ENCODE data around the gene SPRED2. TPM values are rescaled to one million over a fixed set of nuclear protein-coding genes. Genes with fewer than 3 reads are reported as not detected.

SPRED2 gene
- total RNA-seq, 1 donor from 2014 or later = 11.1 TPM

GRCh38 chr2:65475000-65475399 lies 42.6 kb upstream of the SPRED2 start:
- no peak overlapping the region for H3K4me3 ChIP-seq (ENCODE audit: low read depth, low read length)
- DNase-seq (ENCODE audit: low read depth) = no peak
- TF ChIP-seq CTCF (conservative IDR thresholded peaks at IDR 0.05; ENCODE audit: low read depth, low read length) = no peak

GRCh38 chr2:65473045-65473444 lies 40.6 kb upstream of the SPRED2 start:
- no peak for DNase-seq (ENCODE audit: low read depth)
- TF ChIP-seq CTCF (conservative IDR thresholded peaks at IDR 0.05; ENCODE audit: low read depth, low read length) = no peak

GRCh38 chr2:65471409-65471808 lies 39.0 kb upstream of the SPRED2 start:
- TF ChIP-seq CTCF (conservative IDR thresholded peaks at IDR 0.05; ENCODE audit: low read depth, low read length) = no peak
- DNase-seq (ENCODE audit: low read depth) = no peak
- no peak overlapping the region for H3K4me3 ChIP-seq (ENCODE audit: low read depth, low read length)

More at GRCh38 chr2:65473045-65473444, 40.6 kb upstream of the SPRED2 start:
- no peak overlapping the region for H3K4me3 ChIP-seq (ENCODE audit: low read depth, low read length)

- TF ChIP-seq CTCF (conservative IDR thresholded peaks at IDR 0.05; ENCODE audit: low read depth, low read length) = no peak
- H3K4me3 ChIP-seq (ENCODE audit: low read depth, low read length) = no peak overlapping the region
Observed at GRCh38 chr2:65466551-65466950, 34.2 kb upstream of the SPRED2 start.

GRCh38 chr2:65465857-65466256 lies 33.5 kb upstream of the SPRED2 start:
- no peak overlapping the region for H3K4me3 ChIP-seq (ENCODE audit: low read depth, low read length)
- TF ChIP-seq CTCF (conservative IDR thresholded peaks at IDR 0.05; ENCODE audit: low read depth, low read length) = no peak
- no peak for DNase-seq (ENCODE audit: low read depth)

More at GRCh38 chr2:65466551-65466950, 34.2 kb upstream of the SPRED2 start:
- DNase-seq (ENCODE audit: low read depth) = no peak

- H3K4me3 ChIP-seq (ENCODE audit: low read depth, low read length) = no peak overlapping the region
- DNase-seq (ENCODE audit: low read depth) = no peak
- no peak for TF ChIP-seq CTCF (conservative IDR thresholded peaks at IDR 0.05; ENCODE audit: low read depth, low read length)
Observed at GRCh38 chr2:65465124-65465523, 32.7 kb upstream of the SPRED2 start.

GRCh38 chr2:65464604-65465003 lies 32.2 kb upstream of the SPRED2 start:
- TF ChIP-seq CTCF (conservative IDR thresholded peaks at IDR 0.05; ENCODE audit: low read depth, low read length) = no peak
- no peak for DNase-seq (ENCODE audit: low read depth)
- no peak overlapping the region for H3K4me3 ChIP-seq (ENCODE audit: low read depth, low read length)
